K562 (cell line): Measurements from ENCODE around the gene DCTD.

ENCODE experiments used
- CHD2 ChIP-seq: IDR thresholded peaks from 2 replicates; pipeline ENCODE4 v1.6.1; 2011; ENCODE audit warnings: low read depth, low read length
- GABPA ChIP-seq: fragments of 200-800 bp; sonication (Bioruptor generic); conservative IDR thresholded peaks from 2 replicates; pipeline ENCODE4 v1.6.1; 2016; ENCODE audit warnings: low read depth, missing genetic modification characterization, missing compliant biosample characterization
- GATAD2B ChIP-seq: fragments of 450-650 bp; IDR thresholded peaks from 2 replicates; pipeline ENCODE4 v1.6.1; 2017; ENCODE audit warnings: mild to moderate bottlenecking, borderline replicate concordance
- HNRNPUL1 ChIP-seq: fragments of 200-400 bp; formaldehyde crosslinking; IDR thresholded peaks from 2 replicates; pipeline ENCODE4 v1.6.1; 2017; ENCODE audit warnings: low read length
- PYGO2 ChIP-seq: fragments of 450-650 bp; IDR thresholded peaks from 2 replicates; pipeline ENCODE4 v1.6.1; 2016; ENCODE audit warnings: mild to moderate bottlenecking, missing genetic modification characterization, moderate library complexity, missing compliant biosample characterization
- RBM22 ChIP-seq: fragments of 200-400 bp; formaldehyde crosslinking; IDR thresholded peaks from 2 replicates; pipeline ENCODE4 v1.6.1; 2018; ENCODE audit warnings: low read length, low read depth; ENCODE audit not compliant: poor library complexity, severe bottlenecking
- TAF7 ChIP-seq: fragments of 450-650 bp; IDR thresholded peaks from 2 replicates; pipeline ENCODE4 v1.6.1; 2016; ENCODE audit warnings: missing genetic modification characterization, missing compliant biosample characterization
- ZNF24 ChIP-seq: fragments of 450-650 bp; IDR thresholded peaks from 2 replicates; pipeline ENCODE4 v1.6.1; 2016
- TF ChIP-seq, protein P1 (sequence below), 2 experiments: fragments of 450-650 bp in 1 of 2; sonication (generic) in 1 of 2; formaldehyde crosslinking in 1 of 2; IDR thresholded peaks; 2 replicates each; pipeline versions ENCODE4 v1.7.1 to v1.9.0; 2016 to 2022; ENCODE audit warnings: inconsistent platforms in 1 of 2, mild to moderate bottlenecking in 1 of 2, missing genetic modification reagents in 1 of 2
- TF ChIP-seq, protein P2 (sequence below), 3 experiments: IDR thresholded peaks in 2 of 3; conservative IDR thresholded peaks in 1 of 3; 2 replicates each; pipeline ENCODE4 v1.5.1; 2011 to 2012; ENCODE audit warnings: low read length in 3 of 3, mild to moderate bottlenecking in 3 of 3, control low read depth in 2 of 3, improper control_type of control experiment in 1 of 3, inconsistent platforms in 1 of 3, low read depth in 1 of 3, mixed read lengths in 1 of 3, moderate library complexity in 1 of 3; ENCODE audit not compliant: insufficient read depth in 2 of 3

DNA sequence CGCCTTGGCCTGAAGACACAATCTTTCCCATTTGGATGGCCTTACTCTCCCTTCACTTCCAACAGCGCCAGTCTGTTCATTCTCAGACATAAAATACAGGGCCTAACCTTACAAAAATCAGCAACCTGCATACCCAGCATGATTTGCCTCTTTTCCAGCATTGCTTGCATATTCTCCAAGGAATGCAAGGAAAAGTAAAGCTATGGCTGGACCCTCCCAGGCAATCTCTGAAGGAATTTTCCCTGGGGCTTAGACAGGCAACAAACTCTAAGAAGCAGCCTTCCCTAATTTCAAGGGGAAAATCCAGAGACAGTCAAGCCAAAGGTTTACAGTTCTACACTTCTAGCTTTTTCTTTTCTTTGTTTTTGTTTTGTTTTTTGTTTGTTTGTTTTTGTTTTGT is 3.6 kb downstream of the DCTD start:
- TF ChIP-seq GABPA (tag) (no peak), TAF7 (tag) (no peak), RBM22 (no peak), CHD2 (no peak), GATAD2B (no peak), ZNF24 (no peak), HNRNPUL1 (no peak), PYGO2 (tag) (no peak)
- TF ChIP-seq, protein P1, sequence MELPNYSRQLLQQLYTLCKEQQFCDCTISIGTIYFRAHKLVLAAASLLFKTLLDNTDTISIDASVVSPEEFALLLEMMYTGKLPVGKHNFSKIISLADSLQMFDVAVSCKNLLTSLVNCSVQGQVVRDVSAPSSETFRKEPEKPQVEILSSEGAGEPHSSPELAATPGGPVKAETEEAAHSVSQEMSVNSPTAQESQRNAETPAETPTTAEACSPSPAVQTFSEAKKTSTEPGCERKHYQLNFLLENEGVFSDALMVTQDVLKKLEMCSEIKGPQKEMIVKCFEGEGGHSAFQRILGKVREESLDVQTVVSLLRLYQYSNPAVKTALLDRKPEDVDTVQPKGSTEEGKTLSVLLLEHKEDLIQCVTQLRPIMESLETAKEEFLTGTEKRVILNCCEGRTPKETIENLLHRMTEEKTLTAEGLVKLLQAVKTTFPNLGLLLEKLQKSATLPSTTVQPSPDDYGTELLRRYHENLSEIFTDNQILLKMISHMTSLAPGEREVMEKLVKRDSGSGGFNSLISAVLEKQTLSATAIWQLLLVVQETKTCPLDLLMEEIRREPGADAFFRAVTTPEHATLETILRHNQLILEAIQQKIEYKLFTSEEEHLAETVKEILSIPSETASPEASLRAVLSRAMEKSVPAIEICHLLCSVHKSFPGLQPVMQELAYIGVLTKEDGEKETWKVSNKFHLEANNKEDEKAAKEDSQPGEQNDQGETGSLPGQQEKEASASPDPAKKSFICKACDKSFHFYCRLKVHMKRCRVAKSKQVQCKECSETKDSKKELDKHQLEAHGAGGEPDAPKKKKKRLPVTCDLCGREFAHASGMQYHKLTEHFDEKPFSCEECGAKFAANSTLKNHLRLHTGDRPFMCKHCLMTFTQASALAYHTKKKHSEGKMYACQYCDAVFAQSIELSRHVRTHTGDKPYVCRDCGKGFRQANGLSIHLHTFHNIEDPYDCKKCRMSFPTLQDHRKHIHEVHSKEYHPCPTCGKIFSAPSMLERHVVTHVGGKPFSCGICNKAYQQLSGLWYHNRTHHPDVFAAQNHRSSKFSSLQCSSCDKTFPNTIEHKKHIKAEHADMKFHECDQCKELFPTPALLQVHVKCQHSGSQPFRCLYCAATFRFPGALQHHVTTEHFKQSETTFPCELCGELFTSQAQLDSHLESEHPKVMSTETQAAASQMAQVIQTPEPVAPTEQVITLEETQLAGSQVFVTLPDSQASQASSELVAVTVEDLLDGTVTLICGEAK (IDR thresholded peaks at IDR 0.05): no peak
- TF ChIP-seq, protein P1 (CRISPR knock-in tag; IDR thresholded peaks at IDR 0.05): no peak
- TF ChIP-seq, protein P2, sequence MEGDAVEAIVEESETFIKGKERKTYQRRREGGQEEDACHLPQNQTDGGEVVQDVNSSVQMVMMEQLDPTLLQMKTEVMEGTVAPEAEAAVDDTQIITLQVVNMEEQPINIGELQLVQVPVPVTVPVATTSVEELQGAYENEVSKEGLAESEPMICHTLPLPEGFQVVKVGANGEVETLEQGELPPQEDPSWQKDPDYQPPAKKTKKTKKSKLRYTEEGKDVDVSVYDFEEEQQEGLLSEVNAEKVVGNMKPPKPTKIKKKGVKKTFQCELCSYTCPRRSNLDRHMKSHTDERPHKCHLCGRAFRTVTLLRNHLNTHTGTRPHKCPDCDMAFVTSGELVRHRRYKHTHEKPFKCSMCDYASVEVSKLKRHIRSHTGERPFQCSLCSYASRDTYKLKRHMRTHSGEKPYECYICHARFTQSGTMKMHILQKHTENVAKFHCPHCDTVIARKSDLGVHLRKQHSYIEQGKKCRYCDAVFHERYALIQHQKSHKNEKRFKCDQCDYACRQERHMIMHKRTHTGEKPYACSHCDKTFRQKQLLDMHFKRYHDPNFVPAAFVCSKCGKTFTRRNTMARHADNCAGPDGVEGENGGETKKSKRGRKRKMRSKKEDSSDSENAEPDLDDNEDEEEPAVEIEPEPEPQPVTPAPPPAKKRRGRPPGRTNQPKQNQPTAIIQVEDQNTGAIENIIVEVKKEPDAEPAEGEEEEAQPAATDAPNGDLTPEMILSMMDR (IDR thresholded peaks at IDR 0.05 in 2 of 3, conservative IDR thresholded peaks at IDR 0.05 in 1 of 3; ENCODE audit: insufficient read depth in 2 of 3, low read depth in 1 of 3, low read length in 3 of 3): no peak
